Activated naive CD8-positive, alpha-beta T cell treated with anti-CD3 and anti-CD28 coated beads for 36 hours (primary cell): ENCODE data around the gene PPP4R3A. TPM values are rescaled to one million over a fixed set of nuclear protein-coding genes. Genes with fewer than 3 reads are reported as not detected.

Source experiments
- DNase-seq: peaks from one replicate; pipeline ENCODE4 v3.0.0; 2021
- H3K27ac Mint-ChIP-seq: one replicate; pipeline ENCODE4 v1.8.0; 2022; ENCODE audit warnings: mild to moderate bottlenecking, moderate library complexity, mixed read lengths
- H3K27me3 Mint-ChIP-seq: one replicate; pipeline ENCODE4 v1.8.0; 2022; ENCODE audit warnings: mild to moderate bottlenecking, mixed read lengths
- H3K36me3 Mint-ChIP-seq: one replicate; pipeline ENCODE4 v1.8.0; 2021; ENCODE audit warnings: mild to moderate bottlenecking, mixed read lengths
- H3K4me1 Mint-ChIP-seq: one replicate; pipeline ENCODE4 v1.8.0; 2021; ENCODE audit warnings: mixed read lengths
- H3K4me3 Mint-ChIP-seq: one replicate; pipeline ENCODE4 v1.8.0; 2022; ENCODE audit warnings: mild to moderate bottlenecking, moderate library complexity, mixed read lengths
- H3K9me3 Mint-ChIP-seq: one replicate; pipeline ENCODE4 v1.8.0; 2022; ENCODE audit warnings: mixed read lengths
- total RNA-seq, 2 experiments: library from RNA; stranded (reverse); gene quantifications; one replicate each; pipeline ENCODE4 v1.2.3, GENCODE V29; 2021

The PPP4R3A gene
- total RNA-seq, 2 experiments from 2014 or later: 122 TPM

- H3K36me3 Mint-ChIP-seq: peaks cover 54% of the 10 kb centered on the region
Measured at GRCh38 chr14:91484186-91484585, 25.9 kb downstream of the PPP4R3A start.

DNA sequence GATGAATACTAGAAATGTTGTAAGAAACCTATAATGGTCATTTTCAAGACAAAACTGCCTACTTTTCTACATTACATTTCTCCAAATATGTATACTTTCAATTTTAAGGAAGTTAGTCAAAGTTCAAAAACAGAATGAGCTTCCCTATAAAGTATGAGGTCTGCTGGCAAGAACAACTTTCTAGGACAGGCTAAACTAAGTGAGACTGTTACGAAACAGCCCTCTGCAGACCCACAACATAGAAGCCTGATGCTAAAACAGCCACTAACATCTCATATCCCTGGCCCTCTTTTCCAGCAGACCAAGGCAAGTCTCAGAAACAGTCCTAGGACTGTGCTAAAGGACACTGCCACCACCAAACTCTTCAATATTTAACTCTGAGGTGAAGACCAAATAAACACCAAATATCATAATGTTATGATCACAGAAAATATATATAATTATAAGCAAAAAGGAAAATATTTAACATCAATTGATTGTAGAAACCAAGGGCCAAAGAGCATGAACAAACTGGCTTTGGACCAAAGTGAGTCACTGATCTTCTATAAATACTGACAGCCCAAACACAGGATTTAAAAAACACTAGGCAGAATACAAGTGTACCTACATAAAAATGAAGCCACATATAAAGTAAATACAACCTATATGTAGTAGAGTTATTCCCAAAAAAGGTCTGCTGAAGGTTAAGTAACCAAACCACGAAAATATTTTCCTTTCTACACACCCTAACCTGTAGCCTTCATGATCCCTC is 27.7 kb downstream of the PPP4R3A start:
- no peaks in the 10 kb centered on the region for H3K9me3 Mint-ChIP-seq
- no peaks in the 10 kb centered on the region for H3K27me3 Mint-ChIP-seq
- H3K4me3 Mint-ChIP-seq: no peak overlapping the region
- peaks cover 51% of the 10 kb centered on the region for H3K4me1 Mint-ChIP-seq
- H3K27ac Mint-ChIP-seq: peak overlapping the region; percentile 25
- peaks cover 66% of the 10 kb centered on the region for H3K36me3 Mint-ChIP-seq
- DNase-seq: no peak

More at GRCh38 chr14:91484186-91484585, 25.9 kb downstream of the PPP4R3A start:
- Mint-ChIP-seq H3K27me3 (no peaks in the 10 kb centered on the region), H3K4me1 (peaks cover 39% of the 10 kb centered on the region), H3K4me3 (no peak overlapping the region), H3K27ac (no peak overlapping the region), H3K9me3 (no peaks in the 10 kb centered on the region)
- no peak for DNase-seq

DNA sequence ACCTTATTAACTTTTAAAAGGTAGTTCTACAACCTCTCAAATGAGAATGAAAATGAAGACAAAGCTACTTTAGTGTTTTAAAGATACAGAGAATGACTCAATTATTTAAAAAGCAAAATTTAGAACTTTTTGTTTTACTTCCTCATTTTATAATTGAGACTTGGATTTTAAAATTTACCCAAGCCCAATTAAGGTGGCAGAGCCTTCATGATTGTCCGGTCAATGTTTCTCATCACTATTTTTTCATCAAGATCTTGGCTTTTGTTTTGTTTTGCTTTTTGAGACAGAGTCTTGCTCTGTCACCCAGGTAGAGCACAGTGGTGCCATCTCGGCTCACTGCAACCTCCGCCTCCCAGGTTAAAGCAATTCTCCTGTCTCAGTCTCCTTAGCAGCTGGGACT is 32.7 kb downstream of the PPP4R3A start:
- H3K9me3 Mint-ChIP-seq: no peaks in the 10 kb centered on the region
- peaks cover 33% of the 10 kb centered on the region for H3K4me1 Mint-ChIP-seq
- no peaks in the 10 kb centered on the region for H3K27me3 Mint-ChIP-seq
- no peak overlapping the region for H3K4me3 Mint-ChIP-seq
- peak overlapping the region; percentile 12 for H3K27ac Mint-ChIP-seq
- H3K36me3 Mint-ChIP-seq: peaks cover 51% of the 10 kb centered on the region
- DNase-seq: no peak

- peaks cover 51% of the 10 kb centered on the region for H3K36me3 Mint-ChIP-seq
- peak overlapping the region; percentile 14 for H3K27ac Mint-ChIP-seq
Measured at GRCh38 chr14:91473046-91473445, 37.1 kb downstream of the PPP4R3A start.

GRCh38 chr14:91470216-91470615 is 39.9 kb downstream of the PPP4R3A start:
- peaks cover 51% of the 10 kb centered on the region for H3K36me3 Mint-ChIP-seq
- no peak overlapping the region for H3K4me3 Mint-ChIP-seq
- H3K9me3 Mint-ChIP-seq: no peaks in the 10 kb centered on the region
- no peaks in the 10 kb centered on the region for H3K27me3 Mint-ChIP-seq
- H3K4me1 Mint-ChIP-seq: peaks cover 35% of the 10 kb centered on the region
- no peak for DNase-seq
- H3K27ac Mint-ChIP-seq: peak overlapping the region; percentile 46

More at GRCh38 chr14:91473046-91473445, 37.1 kb downstream of the PPP4R3A start:
- H3K27me3 Mint-ChIP-seq: no peaks in the 10 kb centered on the region
- peaks cover 21% of the 10 kb centered on the region for H3K4me1 Mint-ChIP-seq
- no peak overlapping the region for H3K4me3 Mint-ChIP-seq
- H3K9me3 Mint-ChIP-seq: no peaks in the 10 kb centered on the region
- no peak for DNase-seq

- H3K27me3 Mint-ChIP-seq: no peaks in the 10 kb centered on the region
- H3K4me3 Mint-ChIP-seq: no peak overlapping the region
- no peaks in the 10 kb centered on the region for H3K9me3 Mint-ChIP-seq
- peaks cover 45% of the 10 kb centered on the region for H3K36me3 Mint-ChIP-seq
- H3K4me1 Mint-ChIP-seq: peaks cover 43% of the 10 kb centered on the region
- no peak for DNase-seq
- peak overlapping the region; percentile 85 for H3K27ac Mint-ChIP-seq
Measured at GRCh38 chr14:91466192-91466591, 43.9 kb downstream of the PPP4R3A start.

DNA sequence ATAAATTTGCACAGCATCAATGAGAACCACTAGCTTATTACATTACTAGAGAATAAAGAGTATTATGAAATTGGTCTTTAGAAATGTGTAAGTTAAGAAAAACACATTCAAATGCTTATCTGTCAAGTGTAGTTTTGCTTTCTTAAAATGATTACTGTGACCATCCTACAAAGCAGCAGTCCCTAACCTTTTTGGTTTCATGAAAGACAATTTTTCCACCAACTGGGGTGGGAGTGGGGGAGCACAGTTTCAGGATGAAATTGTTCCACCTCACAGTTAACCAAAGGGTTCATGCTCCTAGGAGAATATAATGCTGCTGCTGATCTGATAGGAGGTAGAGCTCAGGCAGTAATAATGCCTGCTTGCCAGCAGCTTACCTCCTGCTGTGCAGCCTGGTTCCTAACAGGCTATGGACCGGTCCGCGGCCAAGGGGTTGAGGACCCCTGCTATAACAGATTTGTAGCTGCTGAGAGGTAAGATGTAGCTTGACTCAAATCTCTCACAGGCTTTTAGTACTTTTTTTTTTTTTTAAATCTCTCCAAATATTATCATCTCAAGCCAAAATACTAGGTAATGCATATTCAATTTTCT is 45.4 kb downstream of the PPP4R3A start:
- Mint-ChIP-seq H3K36me3 (peaks cover 45% of the 10 kb centered on the region), H3K27me3 (no peaks in the 10 kb centered on the region), H3K27ac (peak overlapping the region; percentile 36), H3K9me3 (no peaks in the 10 kb centered on the region), H3K4me3 (no peak overlapping the region), H3K4me1 (peaks cover 35% of the 10 kb centered on the region)
- peak; percentile 33 for DNase-seq

- Mint-ChIP-seq H3K9me3 (no peaks in the 10 kb centered on the region), H3K4me1 (peaks cover 34% of the 10 kb centered on the region), H3K27me3 (no peaks in the 10 kb centered on the region), H3K4me3 (no peak overlapping the region), H3K36me3 (peaks cover 60% of the 10 kb centered on the region), H3K27ac (no peak overlapping the region)
- no peak for DNase-seq
Measured at GRCh38 chr14:91458612-91459011, 51.5 kb downstream of the PPP4R3A start.

DNA sequence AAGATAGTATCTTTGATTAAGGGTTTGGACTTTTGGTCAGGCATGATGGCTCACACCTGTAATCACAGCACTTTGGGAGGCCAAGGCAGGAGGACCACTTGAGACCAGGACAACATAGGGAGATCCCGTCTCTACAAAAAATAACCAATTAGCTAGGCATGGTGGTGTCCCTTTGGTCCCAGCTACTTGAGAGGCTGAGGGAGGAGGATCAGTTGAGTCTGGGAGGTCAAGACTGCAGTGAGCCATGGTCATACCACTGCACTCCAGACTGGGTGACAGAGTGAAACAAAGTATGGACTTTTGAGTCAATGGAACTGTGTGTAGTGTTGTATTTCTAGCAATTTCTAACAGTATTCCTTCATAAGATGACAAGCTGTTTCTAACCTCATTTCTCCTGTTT is 53.8 kb downstream of the PPP4R3A start:
- Mint-ChIP-seq H3K4me3 (no peak overlapping the region), H3K36me3 (peaks cover 50% of the 10 kb centered on the region), H3K4me1 (peaks cover 36% of the 10 kb centered on the region), H3K27ac (peak overlapping the region; percentile 7), H3K27me3 (no peaks in the 10 kb centered on the region), H3K9me3 (no peaks in the 10 kb centered on the region)
- no peak for DNase-seq

- Mint-ChIP-seq H3K27me3 (no peaks in the 10 kb centered on the region), H3K36me3 (peaks cover 37% of the 10 kb centered on the region), H3K27ac (peak overlapping the region; percentile 2), H3K4me3 (no peak overlapping the region), H3K4me1 (peaks cover 36% of the 10 kb centered on the region), H3K9me3 (no peaks in the 10 kb centered on the region)
- DNase-seq: no peak
Measured at GRCh38 chr14:91454580-91454979, 55.5 kb downstream of the PPP4R3A start.

GRCh38 chr14:91454155-91454554 is 56.0 kb downstream of the PPP4R3A start:
- H3K9me3 Mint-ChIP-seq: no peaks in the 10 kb centered on the region
- H3K27ac Mint-ChIP-seq: peak overlapping the region; percentile 43
- DNase-seq: no peak
- peaks cover 36% of the 10 kb centered on the region for H3K4me1 Mint-ChIP-seq
- H3K36me3 Mint-ChIP-seq: peaks cover 36% of the 10 kb centered on the region
- no peak overlapping the region for H3K4me3 Mint-ChIP-seq
- H3K27me3 Mint-ChIP-seq: no peaks in the 10 kb centered on the region

GRCh38 chr14:91453744-91454143 is 56.4 kb downstream of the PPP4R3A start:
- DNase-seq: no peak
- Mint-ChIP-seq H3K27me3 (no peaks in the 10 kb centered on the region), H3K9me3 (no peaks in the 10 kb centered on the region), H3K27ac (peak overlapping the region; percentile 43), H3K4me3 (no peak overlapping the region), H3K4me1 (peaks cover 36% of the 10 kb centered on the region), H3K36me3 (peaks cover 35% of the 10 kb centered on the region)

DNA sequence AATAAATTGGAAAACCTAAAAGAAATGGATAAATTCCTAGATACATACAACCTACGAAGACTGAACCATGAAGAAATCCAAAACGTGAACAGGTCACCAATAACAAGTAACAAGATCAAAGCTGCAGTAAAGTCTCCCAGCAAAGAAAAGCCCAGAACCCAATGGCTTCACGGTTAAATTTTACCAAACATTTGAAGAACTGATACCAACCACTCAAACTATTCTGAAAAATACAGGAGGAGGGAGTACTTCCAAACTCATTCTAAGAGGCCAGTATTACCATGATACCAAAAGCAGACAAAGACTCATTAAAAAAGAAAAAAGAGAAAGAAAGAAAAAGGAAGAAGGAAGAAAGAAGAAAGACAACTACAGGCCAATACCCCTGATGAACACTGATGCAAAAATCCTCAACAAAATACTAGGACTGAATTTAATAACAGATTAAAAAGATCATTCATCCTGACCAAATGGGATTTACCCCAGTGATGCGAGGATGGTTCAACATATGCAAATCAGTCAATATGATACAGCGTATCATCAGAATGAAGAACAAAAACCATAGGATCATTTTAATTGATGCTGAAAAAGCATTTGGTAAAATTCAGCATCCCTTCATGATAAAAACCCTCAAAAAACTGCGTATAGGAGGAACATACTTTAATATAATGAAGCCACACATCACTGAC is 65.6 kb downstream of the PPP4R3A start:
- Mint-ChIP-seq H3K36me3 (no peaks in the 10 kb centered on the region), H3K27me3 (no peaks in the 10 kb centered on the region), H3K4me3 (no peak overlapping the region), H3K9me3 (no peaks in the 10 kb centered on the region), H3K27ac (no peak overlapping the region), H3K4me1 (no peaks in the 10 kb centered on the region)
- no peak for DNase-seq

DNA sequence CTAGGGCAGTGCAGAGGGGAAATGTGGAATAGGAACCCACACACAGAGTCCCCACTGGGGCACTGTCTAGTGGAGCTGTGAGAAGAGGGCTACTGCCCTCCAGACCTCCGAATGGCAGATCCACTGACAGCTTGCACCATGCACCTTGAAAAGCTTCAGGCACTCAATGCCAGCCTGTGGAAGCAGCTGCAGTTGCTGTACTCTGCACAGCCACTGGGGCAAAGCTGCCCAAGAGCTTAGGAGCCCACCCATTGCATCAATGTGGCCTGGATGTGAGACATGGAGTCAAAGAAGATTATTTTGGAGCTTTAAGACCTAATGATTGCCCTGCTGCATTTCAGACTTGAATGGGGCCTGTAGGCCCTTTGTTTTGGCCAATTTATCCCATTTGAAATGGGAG is 70.8 kb downstream of the PPP4R3A start:
- no peak for DNase-seq
- H3K36me3 Mint-ChIP-seq: peaks cover 5% of the 10 kb centered on the region
- H3K4me3 Mint-ChIP-seq: no peak overlapping the region
- no peaks in the 10 kb centered on the region for H3K27me3 Mint-ChIP-seq
- H3K27ac Mint-ChIP-seq: no peak overlapping the region
- H3K9me3 Mint-ChIP-seq: peaks cover 3% of the 10 kb centered on the region
- no peaks in the 10 kb centered on the region for H3K4me1 Mint-ChIP-seq

GRCh38 chr14:91438845-91439244 is 71.3 kb downstream of the PPP4R3A start:
- Mint-ChIP-seq H3K27ac (no peak overlapping the region), H3K36me3 (peaks cover 5% of the 10 kb centered on the region), H3K27me3 (no peaks in the 10 kb centered on the region), H3K4me1 (no peaks in the 10 kb centered on the region), H3K9me3 (peaks cover 3% of the 10 kb centered on the region), H3K4me3 (no peak overlapping the region)
- no peak for DNase-seq
